Measurements from ENCODE around the gene LIPK. TPM values are rescaled to one million over a fixed set of nuclear protein-coding genes. Genes with fewer than 3 reads are reported as not detected.
"Not testable (repeated sequence)": the region's sequence is repeated elsewhere in the genome, so short reads cannot be mapped to it uniquely, and the experiment has no call there.

LIPK gene
- total RNA-seq (2014; rRNA removed; shearing (Covaris generic)): not detected in 2 replicates

GRCh38 chr10:88705958-88706357 lies at the start of gene LIPK:
Gene LIPK, plus strand, starts transcription at chr10:88706249. Its CDS starts 18,295 bp downstream, at chr10:88724544.
- H3K27me3 ChIP-seq (ENCODE audit: control insufficient read depth, insufficient read depth, low read length): peaks cover 55% of the 10 kb centered on the region
- no peak for DNase-seq
- no peak within 1 kb of the TSS for H3K4me3 ChIP-seq (ENCODE audit: insufficient read depth, low read depth, low read length)
- H3K36me3 ChIP-seq (replicated peaks; ENCODE audit: control insufficient read depth, insufficient read depth, low read length): no peaks in the 10 kb centered on the region

- no peaks in the 10 kb centered on the region for H3K27me3 ChIP-seq (ENCODE audit: control insufficient read depth, insufficient read depth, low read length)
- no peak overlapping the region for H3K4me3 ChIP-seq (ENCODE audit: insufficient read depth, low read depth, low read length)
- H3K36me3 ChIP-seq (replicated peaks; ENCODE audit: control insufficient read depth, insufficient read depth, low read length): no peaks in the 10 kb centered on the region
- DNase-seq: no peak
Observed at GRCh38 chr10:88657901-88658300, 48.1 kb upstream of the LIPK start.

- Histone ChIP-seq H3K27me3 (ENCODE audit: control insufficient read depth, insufficient read depth, low read length) (no peaks in the 10 kb centered on the region), H3K4me3 (ENCODE audit: insufficient read depth, low read depth, low read length) (no peak overlapping the region), H3K36me3 (replicated peaks; ENCODE audit: control insufficient read depth, insufficient read depth, low read length) (no peaks in the 10 kb centered on the region)
- no peak for DNase-seq
Observed at GRCh38 chr10:88659725-88660597, 46.1 kb upstream of the LIPK start.

- Histone ChIP-seq H3K36me3 (replicated peaks; ENCODE audit: control insufficient read depth, insufficient read depth, low read length) (no peaks in the 10 kb centered on the region), H3K4me3 (ENCODE audit: insufficient read depth, low read depth, low read length) (no peak overlapping the region), H3K27me3 (ENCODE audit: control insufficient read depth, insufficient read depth, low read length) (no peaks in the 10 kb centered on the region)
- DNase-seq: no peak
Observed at GRCh38 chr10:88660598-88660884, 45.5 kb upstream of the LIPK start.

- no peak for DNase-seq
- Histone ChIP-seq H3K36me3 (replicated peaks; ENCODE audit: control insufficient read depth, insufficient read depth, low read length) (no peaks in the 10 kb centered on the region), H3K4me3 (ENCODE audit: insufficient read depth, low read depth, low read length) (no peak overlapping the region), H3K27me3 (ENCODE audit: control insufficient read depth, insufficient read depth, low read length) (no peaks in the 10 kb centered on the region)
Observed at GRCh38 chr10:88661018-88661417, 45.0 kb upstream of the LIPK start.

GRCh38 chr10:88661577-88661976 lies 44.5 kb upstream of the LIPK start:
- H3K36me3 ChIP-seq (replicated peaks; ENCODE audit: control insufficient read depth, insufficient read depth, low read length): no peaks in the 10 kb centered on the region
- DNase-seq: no peak
- H3K4me3 ChIP-seq (ENCODE audit: insufficient read depth, low read depth, low read length): no peak overlapping the region
- no peaks in the 10 kb centered on the region for H3K27me3 ChIP-seq (ENCODE audit: control insufficient read depth, insufficient read depth, low read length)

- not testable (repeated sequence) for H3K27me3 ChIP-seq (ENCODE audit: control insufficient read depth, insufficient read depth, low read length); H3K36me3 ChIP-seq (replicated peaks; ENCODE audit: control insufficient read depth, insufficient read depth, low read length); H3K4me3 ChIP-seq (ENCODE audit: insufficient read depth, low read depth, low read length); DNase-seq
Observed at GRCh38 chr10:88663153-88663552, 42.9 kb upstream of the LIPK start.

GRCh38 chr10:88664142-88664541 lies 41.9 kb upstream of the LIPK start, which contains the start of gene LIPF:
Gene LIPF, plus strand, starts transcription at chr10:88664442. Its CDS starts 2,856 bp downstream, at chr10:88667298.
- H3K4me3 ChIP-seq (ENCODE audit: insufficient read depth, low read depth, low read length): no peak within 1 kb of the TSS
- no peak for DNase-seq
- H3K36me3 ChIP-seq (replicated peaks; ENCODE audit: control insufficient read depth, insufficient read depth, low read length): no peaks in the 10 kb centered on the region
- no peaks in the 10 kb centered on the region for H3K27me3 ChIP-seq (ENCODE audit: control insufficient read depth, insufficient read depth, low read length)

- Histone ChIP-seq H3K27me3 (ENCODE audit: control insufficient read depth, insufficient read depth, low read length) (no peaks in the 10 kb centered on the region), H3K36me3 (replicated peaks; ENCODE audit: control insufficient read depth, insufficient read depth, low read length) (no peaks in the 10 kb centered on the region), H3K4me3 (ENCODE audit: insufficient read depth, low read depth, low read length) (no peak overlapping the region)
- DNase-seq: no peak
Observed at GRCh38 chr10:88668465-88668864, 37.6 kb upstream of the LIPK start.

- Histone ChIP-seq H3K4me3 (ENCODE audit: insufficient read depth, low read depth, low read length) (no peak overlapping the region), H3K27me3 (ENCODE audit: control insufficient read depth, insufficient read depth, low read length) (no peaks in the 10 kb centered on the region), H3K36me3 (replicated peaks; ENCODE audit: control insufficient read depth, insufficient read depth, low read length) (no peaks in the 10 kb centered on the region)
- no peak for DNase-seq
Observed at GRCh38 chr10:88670497-88670896, 35.6 kb upstream of the LIPK start.

- H3K4me3 ChIP-seq (ENCODE audit: insufficient read depth, low read depth, low read length): no peak overlapping the region
- no peak for DNase-seq
- no peaks in the 10 kb centered on the region for H3K27me3 ChIP-seq (ENCODE audit: control insufficient read depth, insufficient read depth, low read length)
- no peaks in the 10 kb centered on the region for H3K36me3 ChIP-seq (replicated peaks; ENCODE audit: control insufficient read depth, insufficient read depth, low read length)
Observed at GRCh38 chr10:88672041-88672440, 34.0 kb upstream of the LIPK start.

- H3K4me3 ChIP-seq (ENCODE audit: insufficient read depth, low read depth, low read length): no peak overlapping the region
- peak; percentile 6 for DNase-seq
- no peaks in the 10 kb centered on the region for H3K27me3 ChIP-seq (ENCODE audit: control insufficient read depth, insufficient read depth, low read length)
- H3K36me3 ChIP-seq (replicated peaks; ENCODE audit: control insufficient read depth, insufficient read depth, low read length): no peaks in the 10 kb centered on the region
Observed at GRCh38 chr10:88676283-88677060, 29.6 kb upstream of the LIPK start.

- H3K36me3 ChIP-seq (replicated peaks; ENCODE audit: control insufficient read depth, insufficient read depth, low read length): no peaks in the 10 kb centered on the region
- H3K4me3 ChIP-seq (ENCODE audit: insufficient read depth, low read depth, low read length): no peak overlapping the region
- peaks cover 3% of the 10 kb centered on the region; the same call in 1 of the 2 replicates for H3K27me3 ChIP-seq (ENCODE audit: control insufficient read depth, insufficient read depth, low read length)
- DNase-seq: no peak
Observed at GRCh38 chr10:88680958-88681357, 25.1 kb upstream of the LIPK start.

- no peak for DNase-seq
- Histone ChIP-seq H3K36me3 (replicated peaks; ENCODE audit: control insufficient read depth, insufficient read depth, low read length) (no peaks in the 10 kb centered on the region), H3K4me3 (ENCODE audit: insufficient read depth, low read depth, low read length) (no peak overlapping the region), H3K27me3 (ENCODE audit: control insufficient read depth, insufficient read depth, low read length) (peaks cover 3% of the 10 kb centered on the region; the same call in 1 of the 2 replicates)
Observed at GRCh38 chr10:88682491-88682890, 23.6 kb upstream of the LIPK start.

- no peak overlapping the region for H3K4me3 ChIP-seq (ENCODE audit: insufficient read depth, low read depth, low read length)
- H3K27me3 ChIP-seq (ENCODE audit: control insufficient read depth, insufficient read depth, low read length): peaks cover 5% of the 10 kb centered on the region
- no peak for DNase-seq
- H3K36me3 ChIP-seq (replicated peaks; ENCODE audit: control insufficient read depth, insufficient read depth, low read length): no peaks in the 10 kb centered on the region
Observed at GRCh38 chr10:88687853-88688467, 18.1 kb upstream of the LIPK start.
